GM21381 (cell line): ENCODE data around the gene SLC24A4.

Experiments used
- ATAC-seq: cut with Tn5 transposase; IDR thresholded peaks from one replicate; pipeline ENCODE4 v1.9.1; 2021; ENCODE audit warnings: mild to moderate bottlenecking, moderate library complexity; ENCODE audit not compliant: unreplicated experiment

Gene SLC24A4

DNA sequence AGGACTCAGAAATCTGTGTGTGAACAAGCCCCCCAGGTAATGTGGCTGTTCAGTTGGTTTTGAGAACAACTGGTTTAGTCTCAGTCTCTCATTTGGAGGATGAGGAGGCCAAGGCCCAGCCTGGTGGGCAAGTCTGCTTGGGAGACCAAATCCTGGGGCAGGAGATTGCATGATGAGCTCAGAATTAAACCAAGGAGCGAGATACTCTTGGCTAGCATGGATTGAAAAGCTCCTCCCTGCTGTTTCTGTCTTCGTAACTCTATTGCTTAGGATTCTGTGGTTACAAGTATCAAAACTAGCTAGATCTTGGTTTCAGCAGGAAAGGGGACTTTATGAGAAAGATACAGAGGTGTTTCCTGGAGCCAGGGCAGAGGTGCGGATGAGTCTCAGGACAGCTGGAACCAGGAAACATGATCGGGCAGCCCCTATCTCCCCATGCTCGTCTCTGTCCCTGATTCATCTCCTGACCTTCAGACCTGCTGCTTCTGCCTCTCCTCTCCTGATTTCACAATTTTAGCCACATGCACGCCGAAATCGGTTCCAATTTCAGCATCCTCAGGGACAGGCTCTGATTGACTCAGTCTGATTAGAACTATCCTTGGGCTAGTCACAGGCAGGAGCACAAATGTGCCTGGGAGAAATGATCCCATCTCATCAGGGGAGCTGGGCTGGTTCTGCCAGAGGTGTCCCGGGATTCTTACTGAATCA is 150.4 kb downstream of the SLC24A4 start:
- ATAC-seq, result no peak

DNA sequence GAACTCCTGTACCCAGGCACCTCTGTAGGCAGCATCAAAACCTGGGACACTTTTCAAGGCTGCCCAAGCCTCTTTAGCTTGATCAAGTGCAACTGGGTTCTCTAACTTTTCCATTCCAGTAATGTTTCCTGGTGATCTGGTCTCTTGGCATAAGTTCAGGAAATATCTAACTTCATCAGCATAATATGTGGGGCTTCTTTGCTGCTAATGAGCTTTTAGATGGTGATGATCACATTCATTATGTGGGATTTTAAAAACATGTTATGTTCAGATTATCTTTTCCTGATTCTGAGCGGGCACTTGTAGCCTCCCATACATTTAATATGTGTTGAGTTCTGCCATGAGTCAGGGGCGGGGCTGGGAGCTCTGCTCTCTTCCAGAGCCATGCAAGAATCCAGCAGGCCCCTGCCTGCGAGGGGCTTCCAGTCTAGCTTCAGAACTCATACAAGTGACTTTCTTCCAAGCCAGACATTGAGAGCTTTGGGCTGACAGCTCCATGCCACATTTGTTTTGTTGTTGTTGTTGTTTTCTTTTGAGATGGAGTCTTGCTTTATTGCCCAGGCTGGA is 151.1 kb downstream of the SLC24A4 start:
- no peak for ATAC-seq

DNA sequence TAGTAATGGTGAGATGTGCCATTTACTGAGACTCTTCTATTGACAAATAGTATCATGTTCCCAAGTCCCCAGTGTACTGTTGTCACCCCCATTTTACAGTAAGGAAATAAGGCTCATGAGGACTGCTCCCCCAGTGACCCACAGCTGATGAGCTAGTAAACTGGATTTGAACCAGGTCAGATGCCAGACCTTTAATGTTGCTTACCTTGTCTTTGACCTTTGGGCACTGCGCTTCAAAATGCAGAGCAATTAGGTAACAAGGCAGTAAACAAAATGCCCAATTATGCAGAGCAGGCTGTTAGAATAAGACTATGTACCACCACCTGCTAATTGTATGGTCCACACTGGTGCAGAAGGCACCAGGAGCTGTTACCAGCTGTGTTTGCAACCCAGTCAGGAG is 152.1 kb downstream of the SLC24A4 start:
- no peak for ATAC-seq

DNA sequence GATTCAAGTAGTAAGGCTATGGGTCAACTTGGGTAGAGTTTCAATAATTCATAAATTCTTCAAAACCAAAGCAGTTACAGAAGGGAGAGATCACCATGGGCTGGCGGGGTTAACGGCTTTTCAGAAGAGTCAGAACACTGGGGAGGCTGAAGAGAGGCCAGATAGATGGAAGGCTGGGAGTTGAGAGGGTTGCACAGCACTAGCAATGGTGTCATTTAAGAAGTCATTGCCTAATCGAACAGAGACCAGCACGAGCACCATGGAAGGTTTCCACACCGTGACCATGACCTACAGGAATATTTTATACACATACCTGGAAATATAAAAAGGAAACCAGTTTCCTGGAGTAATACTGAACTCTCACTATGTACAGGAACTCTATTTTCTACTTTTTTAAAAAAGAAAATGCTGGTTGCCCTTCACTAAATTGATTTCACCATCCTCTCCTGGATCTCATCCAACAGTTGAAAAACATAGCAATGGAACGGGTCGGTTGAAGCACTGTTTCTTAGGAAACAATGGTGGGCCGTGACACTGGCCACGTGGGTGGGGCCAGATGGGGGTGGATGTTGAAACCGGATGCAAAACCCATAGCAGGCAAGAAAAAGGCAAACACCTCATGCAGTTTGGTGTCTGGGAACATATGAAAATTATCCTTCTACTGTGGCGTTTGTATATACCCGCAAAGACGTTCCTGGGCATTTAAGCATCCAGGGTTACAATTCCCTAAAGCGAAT is 152.7 kb downstream of the SLC24A4 start:
- ATAC-seq, result no peak

DNA sequence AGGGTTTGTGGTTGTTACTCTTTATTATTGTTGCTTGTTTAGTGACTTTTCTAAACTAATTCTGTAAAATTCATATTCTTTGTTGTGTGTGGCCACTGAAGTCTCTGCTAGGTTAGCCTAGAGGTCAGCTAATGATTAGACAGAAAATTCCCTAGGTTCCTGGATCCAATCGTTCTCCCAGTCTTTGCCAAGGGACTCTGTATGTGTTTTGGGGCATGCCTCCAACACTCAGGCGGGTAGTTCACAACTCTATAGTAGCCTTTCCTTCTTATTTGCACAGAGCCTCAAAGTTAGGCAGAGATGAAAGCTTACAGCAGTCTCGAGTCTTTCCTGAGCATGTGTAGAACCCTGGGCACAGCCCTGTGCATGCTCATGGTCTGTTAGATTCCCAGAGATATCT is 157.9 kb downstream of the SLC24A4 start:
- ATAC-seq, result no peak

DNA sequence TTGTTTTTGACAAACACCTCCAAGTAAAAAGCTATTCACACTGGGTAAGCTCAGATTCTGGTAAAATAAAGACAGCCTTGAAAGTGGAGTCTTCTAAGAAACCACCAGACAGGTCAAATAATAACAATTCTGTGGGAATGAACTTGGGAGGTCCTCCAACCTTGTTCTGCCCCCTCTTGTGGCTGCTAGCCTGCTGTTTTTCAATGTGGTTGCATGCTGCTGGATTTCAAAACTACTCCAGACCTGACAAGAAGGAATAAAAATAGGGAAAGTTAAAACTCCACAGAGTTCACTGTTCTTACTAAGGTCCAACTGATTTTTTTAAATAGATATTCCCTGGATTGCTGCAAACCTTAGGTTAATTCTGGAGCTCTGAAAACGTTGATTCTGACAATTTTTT is 158.4 kb downstream of the SLC24A4 start:
- no peak for ATAC-seq

DNA sequence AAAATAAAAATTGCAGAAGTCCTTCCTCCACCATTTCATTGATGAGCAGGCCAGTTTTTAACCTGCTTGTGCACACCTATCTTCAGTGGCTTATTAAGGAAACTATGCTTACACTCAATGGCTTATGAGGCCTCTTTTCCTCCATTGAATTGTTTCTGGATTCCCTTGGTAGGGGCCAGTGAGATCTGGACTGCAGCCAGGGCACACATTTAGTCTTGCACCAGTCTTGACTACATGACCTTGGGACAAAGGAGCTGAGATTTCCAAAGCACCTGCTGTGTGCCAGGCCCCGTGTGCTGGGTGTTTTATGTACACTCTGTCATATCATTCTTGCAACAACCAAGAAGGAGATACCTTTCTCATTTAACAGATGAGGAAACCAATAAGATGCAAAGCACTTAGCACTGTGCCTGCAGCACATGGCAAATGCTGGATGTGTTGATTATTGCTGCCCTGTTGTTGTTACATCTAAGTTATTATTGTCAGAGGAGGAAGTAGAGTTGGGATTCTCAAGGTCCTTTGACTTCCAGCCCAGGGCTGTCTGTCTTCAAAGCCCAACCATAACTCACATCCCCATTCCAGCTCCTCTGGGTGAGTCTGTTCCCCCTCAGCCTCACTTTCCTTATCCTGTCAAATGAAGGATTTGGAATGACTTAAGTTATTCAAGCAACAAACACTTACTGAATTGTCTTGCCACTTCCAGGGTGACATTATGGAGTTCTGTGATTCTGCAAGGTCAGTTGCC is 159.0 kb downstream of the SLC24A4 start:
- ATAC-seq, result no peak

DNA sequence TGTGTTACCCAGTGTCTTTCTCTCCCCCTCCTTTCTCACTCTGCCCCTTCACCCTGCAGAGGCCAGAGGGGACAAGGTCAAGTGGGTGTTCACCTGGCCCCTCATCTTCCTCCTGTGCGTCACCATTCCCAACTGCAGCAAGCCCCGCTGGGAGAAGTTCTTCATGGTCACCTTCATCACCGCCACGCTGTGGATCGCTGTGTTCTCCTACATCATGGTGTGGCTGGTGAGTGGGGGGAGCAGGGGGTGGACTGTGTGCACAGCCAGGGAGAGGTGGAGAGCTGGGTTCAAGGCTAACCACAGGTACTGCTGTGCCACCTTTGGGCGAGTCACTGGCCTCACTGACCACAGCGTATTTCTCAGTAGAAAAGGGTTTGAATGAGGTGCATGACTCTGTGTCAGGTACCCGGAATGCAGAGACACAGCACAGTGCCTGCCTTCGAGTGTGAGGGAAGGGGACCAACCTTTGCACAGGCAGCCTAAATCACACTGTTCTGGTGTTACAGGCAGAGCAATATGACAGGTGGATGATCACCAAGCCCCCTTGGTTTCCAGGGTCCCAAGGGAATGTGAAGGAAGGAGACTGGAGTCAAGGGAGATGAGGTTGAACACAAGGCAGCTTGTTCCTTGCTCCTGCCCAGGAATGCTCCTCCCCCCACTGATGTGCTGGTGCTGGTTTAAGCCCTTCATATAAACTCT is 159.8 kb downstream of the SLC24A4 start:
- ATAC-seq, result no peak

DNA sequence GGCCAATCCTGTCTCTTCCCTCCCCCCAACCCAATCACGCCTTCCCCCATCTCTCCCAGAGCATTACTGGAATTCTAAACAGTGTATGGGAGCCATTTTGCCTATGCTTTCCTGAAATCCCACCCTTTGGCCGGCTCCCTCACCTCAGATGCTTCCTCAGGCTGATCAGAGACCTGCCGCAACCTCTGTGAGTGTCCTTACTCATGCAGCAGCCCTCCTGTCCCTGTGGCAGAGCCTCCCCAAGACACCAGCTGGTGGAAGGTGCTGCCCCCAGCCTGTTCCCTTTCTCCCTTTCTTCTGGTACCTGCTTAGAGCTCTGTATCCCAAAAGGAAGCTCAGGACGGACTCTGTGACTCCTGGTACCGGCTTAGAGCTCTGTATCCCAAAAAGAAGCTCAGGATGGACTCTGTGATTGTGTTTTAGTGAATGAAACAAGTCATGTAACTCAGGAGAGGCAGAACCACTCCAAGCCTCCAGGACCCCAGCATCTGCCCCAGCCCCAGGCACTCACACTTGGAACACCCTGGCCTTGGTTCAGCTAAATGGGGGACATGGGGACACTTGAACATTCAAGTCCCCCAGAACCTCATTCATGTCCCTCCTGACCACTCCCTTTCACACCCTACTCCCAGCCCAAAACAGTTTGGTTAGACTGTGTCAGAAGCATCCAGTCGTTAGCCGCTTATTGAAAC is 161.3 kb downstream of the SLC24A4 start:
- ATAC-seq, result no peak

DNA sequence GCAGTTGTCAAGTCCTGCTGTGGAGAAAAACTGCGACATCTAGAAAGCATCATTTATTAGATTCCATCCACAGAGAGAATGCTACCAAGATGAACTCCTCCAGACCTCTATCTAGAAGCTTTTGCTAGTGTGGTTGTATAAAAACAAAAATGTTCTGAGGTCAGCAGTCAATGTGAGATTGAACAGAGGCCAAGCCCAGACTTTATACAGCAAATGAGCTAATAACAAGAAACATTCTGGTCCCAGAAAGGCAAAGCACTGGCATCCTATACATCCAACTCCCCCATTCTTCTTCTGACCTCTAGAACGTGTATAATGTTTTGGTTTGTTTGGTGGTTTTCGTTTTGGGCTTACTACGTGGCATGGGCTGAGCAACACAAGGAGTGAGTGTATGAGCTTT is 163.9 kb downstream of the SLC24A4 start:
- no peak for ATAC-seq

DNA sequence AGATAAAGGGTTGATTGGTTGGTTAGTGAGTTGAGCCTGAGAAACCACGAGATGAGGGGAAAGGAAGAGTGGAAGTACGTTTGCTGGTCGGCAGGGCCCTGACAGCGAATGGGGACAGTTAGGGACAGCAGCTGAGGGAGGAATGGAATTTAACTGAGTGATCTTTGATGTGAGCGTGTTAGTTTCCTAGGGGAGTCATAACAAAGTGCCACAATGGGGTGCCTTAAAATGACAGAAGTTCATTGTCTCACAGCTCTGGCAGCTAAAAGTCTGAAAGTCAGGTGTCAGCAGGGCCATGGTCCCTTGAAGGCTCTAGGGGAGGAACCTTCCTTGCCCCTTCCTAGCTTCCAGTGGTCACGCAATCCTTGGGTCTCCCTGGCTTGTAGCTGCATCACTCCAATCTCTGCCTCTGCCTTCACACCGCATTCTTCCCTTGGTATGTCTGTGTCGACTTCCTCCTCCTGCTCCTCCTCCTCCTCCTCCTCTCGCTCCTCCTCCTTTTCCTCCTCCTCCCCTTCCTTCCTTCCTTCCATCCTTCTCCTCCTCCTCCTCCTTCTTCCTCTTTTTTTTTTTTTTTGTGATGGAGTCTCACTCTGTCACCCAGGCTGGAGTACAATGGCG is 164.7 kb downstream of the SLC24A4 start:
- ATAC-seq, result no peak

DNA sequence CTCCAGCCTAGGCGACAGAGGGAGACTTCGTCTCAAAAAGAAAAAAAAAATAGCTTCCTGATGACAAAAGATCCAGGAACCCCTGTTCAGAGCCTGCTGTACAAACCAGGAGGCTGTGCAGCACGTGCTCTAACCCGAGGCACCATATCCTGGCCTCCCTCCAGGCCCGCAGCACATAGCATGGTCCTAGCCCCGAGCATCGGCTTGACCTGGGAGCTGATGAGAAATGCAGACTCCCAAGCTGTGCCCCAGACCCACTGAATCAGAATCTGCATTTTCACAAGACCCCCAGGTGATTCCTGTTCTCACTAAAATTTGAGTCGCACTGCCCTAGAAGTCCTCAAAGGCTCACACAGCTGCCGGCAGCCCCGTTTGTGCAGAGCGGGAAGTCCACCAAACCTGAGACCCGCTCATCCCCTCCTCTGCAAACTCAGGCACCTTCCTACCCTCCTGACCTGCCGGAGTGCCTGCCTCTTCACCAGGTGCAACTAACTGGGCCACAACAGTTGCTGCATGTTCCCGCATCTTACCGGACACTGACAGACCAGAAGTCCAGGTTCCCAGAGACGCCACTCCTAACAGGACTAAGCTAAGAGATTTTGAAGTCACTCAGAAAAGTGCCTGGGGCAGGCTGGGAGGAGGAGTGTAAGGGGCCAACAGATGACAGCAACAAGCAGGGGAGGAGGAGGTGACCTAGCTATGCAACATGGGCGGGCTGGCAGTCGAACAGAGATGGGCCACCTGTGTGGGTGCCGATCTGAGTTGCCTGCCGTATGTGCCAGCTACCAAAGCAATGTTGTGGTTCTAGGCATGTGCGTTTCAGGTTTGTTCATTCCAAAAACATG is 166.7 kb downstream of the SLC24A4 start:
- no peak for ATAC-seq

DNA sequence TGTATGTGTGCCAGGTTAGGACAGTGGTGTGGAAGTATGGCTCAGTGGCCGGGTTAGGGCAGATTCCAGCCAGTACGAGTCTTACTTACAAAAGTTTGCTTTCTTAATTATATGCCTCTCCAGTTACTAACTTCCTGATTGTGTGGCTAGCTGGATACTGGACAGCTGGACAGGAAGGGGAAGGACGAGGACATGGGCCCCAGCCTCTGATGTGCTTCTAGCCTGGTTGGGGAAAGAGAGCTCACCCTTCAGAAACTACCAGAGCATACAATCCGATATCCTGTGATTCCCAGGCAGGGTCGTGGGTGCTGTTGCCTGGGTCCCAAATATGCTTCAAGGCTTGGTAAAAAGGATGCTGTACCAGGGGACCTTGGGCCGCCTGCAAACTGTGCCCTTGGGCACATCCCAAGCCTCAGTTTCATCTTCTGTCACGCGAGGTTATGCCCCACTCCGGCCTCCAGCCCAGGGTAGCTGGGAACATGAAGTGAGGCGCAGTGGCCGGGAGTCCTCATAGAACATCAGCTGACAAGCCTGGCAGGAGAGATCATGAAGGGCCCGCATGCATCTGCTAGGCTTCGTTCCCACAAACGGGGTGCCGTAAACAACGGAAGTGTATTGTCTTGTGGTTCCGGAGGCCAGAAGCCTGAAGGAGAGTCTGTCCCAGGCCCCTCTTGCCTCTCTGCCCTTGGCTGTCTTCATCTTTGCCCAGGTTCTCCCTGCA is 167.4 kb downstream of the SLC24A4 start:
- no peak for ATAC-seq

DNA sequence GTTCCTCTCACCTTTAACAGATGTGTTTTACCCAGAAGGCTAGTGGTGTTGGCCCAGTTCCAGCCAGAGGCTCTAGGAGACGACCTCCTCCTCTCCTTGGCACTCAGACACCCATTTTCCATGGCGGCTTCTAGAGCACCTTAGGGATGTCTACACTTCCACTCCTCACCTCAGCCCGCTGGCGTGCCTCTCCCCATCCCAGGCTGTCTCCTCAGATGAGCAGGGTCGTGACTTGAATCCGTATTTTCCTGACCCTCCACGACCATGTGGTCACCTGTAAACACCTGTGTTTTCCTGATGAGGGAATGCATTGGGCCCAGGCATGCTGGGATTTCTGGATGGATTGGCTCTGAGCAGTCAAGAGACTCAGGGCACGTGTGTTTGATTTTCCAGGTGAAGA is 168.8 kb downstream of the SLC24A4 start:
- no peak for ATAC-seq

DNA sequence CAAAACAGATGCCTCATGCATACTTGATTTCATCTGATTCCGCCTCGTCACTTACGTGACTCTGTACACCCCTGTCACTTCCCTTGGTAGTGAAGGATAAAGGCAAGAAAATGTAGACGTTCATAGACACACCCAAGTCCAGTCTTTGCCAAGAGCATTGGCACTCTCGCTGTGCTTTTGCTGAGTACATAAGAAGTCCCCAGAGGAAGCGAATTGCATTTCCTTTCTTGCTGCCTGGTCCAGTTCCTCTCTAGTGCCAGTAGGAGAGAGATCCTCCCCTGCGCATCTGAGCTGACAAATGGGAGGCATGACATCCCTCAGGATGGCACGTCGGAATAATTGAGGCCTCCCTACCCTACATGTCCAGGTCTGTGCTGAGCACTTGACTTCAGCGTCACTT is 169.3 kb downstream of the SLC24A4 start:
- no peak for ATAC-seq

DNA sequence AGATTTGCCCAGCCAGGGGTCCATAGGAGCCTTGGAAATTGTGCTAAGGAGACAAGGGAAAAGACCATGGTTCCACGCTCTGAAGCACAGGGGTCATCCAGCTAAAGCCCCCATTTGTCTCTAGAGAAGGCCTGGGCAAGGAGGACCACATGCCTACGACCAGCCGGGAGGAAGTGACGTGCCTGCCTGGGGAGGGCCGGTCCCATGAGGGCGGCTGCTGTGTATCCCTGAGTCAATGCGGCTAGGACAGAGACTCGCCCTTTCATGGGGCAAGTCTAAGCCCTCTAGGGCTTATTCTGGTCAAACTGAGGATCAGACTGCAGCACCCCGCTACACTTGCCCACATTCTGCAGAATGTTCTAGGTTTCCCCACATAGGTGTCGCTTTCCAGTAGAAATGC is 170.1 kb downstream of the SLC24A4 start:
- no peak for ATAC-seq

DNA sequence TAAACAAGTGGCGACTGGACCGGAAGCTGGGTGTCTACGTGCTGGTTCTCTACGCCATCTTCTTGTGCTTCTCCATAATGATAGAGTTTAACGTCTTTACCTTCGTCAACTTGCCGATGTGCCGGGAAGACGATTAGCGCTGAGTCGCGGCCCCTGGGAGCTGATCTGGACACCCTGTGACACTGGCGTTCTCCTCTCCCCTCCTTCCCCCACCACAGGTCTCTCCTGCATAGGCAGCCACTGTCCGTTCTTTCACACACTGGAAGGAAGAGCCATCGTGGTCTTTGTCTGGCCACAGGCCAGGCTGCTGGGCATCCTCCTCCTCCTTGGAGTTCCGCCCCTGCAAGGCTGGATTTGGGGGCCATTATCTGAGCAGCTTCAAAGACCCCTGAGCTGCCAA is 170.5 kb downstream of the SLC24A4 start:
- ATAC-seq, result no peak

DNA sequence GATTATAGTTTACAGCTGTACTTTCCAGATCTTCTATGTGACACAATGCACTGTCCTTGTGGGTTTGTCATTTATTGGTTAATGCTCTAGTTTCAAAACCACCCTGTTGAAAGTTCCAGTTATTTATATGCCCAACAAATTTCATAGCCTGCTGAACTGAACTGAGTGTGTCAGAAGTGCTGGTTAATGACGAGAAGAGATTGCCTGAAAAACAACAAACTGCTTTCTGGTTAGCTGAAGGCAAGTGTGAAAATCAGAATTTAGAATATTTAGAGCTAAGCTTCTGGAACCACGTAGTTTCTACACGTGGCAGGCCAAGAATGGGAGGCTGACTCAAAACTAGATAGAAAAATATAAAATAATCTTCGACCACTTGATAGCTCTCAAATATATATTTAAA is 171.5 kb downstream of the SLC24A4 start:
- peak; percentile 57 for ATAC-seq
